Suppressor macrophage (primary cell): ENCODE results near the gene LRRC58.

Experiments
- DNase-seq, 4 experiments: peaks; one replicate each; pipeline ENCODE4 v3.0.0-alpha.2; 2020 to 2022

LRRC58 gene

GRCh38 chr3:120275618-120276017 lies 73.5 kb downstream of the LRRC58 start:
- DNase-seq = no peak

GRCh38 chr3:120274739-120275167 lies 74.4 kb downstream of the LRRC58 start:
- no peak for DNase-seq
